Parathyroid adenoma (tissue), 2 donors: ENCODE measurements around the gene EGR2.

Experiments used
- H2AFZ ChIP-seq: fragments of 300-600 bp; sonication (generic); one replicate; pipeline ENCODE4 v1.7.0; 2017; ENCODE audit warnings: antibody characterized with exemption, mild to moderate bottlenecking
- H3K27ac ChIP-seq: fragments of 300-600 bp; sonication (generic); one replicate; pipeline ENCODE4 v1.7.0; 2017
- H3K27me3 ChIP-seq: fragments of 300-600 bp; sonication (generic); one replicate; pipeline ENCODE4 v1.7.0; 2017; ENCODE audit warnings: low read length; ENCODE audit not compliant: control insufficient read depth, insufficient read depth
- H3K36me3 ChIP-seq: fragments of 300-600 bp; sonication (generic); one replicate; pipeline ENCODE4 v1.7.0; 2017; ENCODE audit warnings: low read length; ENCODE audit not compliant: control insufficient read depth, insufficient read depth
- H3K4me1 ChIP-seq: fragments of 300-600 bp; sonication (generic); one replicate; pipeline ENCODE4 v1.7.0; 2017; ENCODE audit warnings: control low read depth
- H3K4me2 ChIP-seq: fragments of 300-600 bp; sonication (generic); one replicate; pipeline ENCODE4 v1.7.0; 2017; ENCODE audit warnings: low read length
- H3K4me3 ChIP-seq: fragments of 300-600 bp; sonication (generic); one replicate; pipeline ENCODE4 v1.7.0; 2017; ENCODE audit warnings: low read depth, low read length
- H3K79me2 ChIP-seq: fragments of 300-600 bp; sonication (generic); one replicate; pipeline ENCODE4 v1.7.0; 2017; ENCODE audit warnings: control low read depth
- H3K9ac ChIP-seq: fragments of 300-600 bp; sonication (generic); one replicate; pipeline ENCODE4 v1.7.0; 2017; ENCODE audit warnings: mild to moderate bottlenecking
- H3K9me3 ChIP-seq: fragments of 300-600 bp; sonication (generic); one replicate; pipeline ENCODE4 v1.7.0; 2017; ENCODE audit warnings: low read length; ENCODE audit not compliant: control insufficient read depth
- TF ChIP-seq, protein P1 (sequence below): fragments of 300-600 bp; sonication (generic); IDR thresholded peaks from one replicate; pipeline ENCODE4 v1.7.0; 2017; ENCODE audit warnings: antibody characterized with exemption, mild to moderate bottlenecking
- donor health status: primary hyperparathyroidism.

The EGR2 gene

DNA sequence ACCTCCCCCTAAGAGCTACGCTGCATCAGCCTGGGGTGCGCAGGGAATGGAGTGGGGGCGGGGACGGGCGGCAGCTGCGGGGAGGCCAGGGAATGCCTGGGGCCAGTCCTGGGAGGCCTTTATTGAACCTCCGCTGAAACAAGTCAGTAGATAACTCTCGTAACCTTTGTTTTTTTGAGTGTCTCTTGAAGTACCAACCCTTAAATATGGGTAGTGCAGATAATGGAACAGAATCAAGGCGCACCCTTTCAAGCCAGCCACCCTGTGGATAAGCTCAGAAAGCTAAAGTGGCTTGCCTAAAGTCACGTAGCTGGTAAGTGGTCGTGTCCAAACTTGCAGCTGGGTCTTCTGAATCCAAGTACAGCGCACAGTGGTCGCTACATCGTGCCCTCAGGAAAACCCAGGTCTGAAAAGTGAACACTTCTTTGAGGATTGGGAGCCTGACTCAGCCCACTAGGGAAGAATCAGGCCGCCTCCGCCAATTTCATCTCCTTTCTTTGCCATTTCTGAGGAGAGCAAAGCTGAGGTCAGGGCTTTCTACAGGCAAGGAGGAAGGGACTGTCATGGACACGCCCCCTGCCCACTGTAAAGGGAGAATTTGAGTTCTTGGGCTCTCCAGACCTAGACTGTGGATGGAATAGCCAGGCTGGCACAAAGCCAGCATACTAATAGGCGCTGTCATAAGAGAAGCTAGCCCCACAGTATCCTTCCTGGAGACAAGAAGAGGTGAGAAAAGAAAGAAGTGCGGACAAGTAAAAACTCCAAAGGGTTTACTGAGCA is 3.2 kb upstream of the EGR2 start:
- peaks cover 4% of the 10 kb centered on the region for H3K27me3 ChIP-seq
- no peaks in the 10 kb centered on the region for H3K36me3 ChIP-seq
- H2AFZ ChIP-seq: no peak overlapping the region
- peaks cover 7% of the 10 kb centered on the region for H3K4me1 ChIP-seq
- no peaks in the 10 kb centered on the region for H3K9me3 ChIP-seq
- no peak overlapping the region for H3K4me3 ChIP-seq
- TF ChIP-seq, protein P1, sequence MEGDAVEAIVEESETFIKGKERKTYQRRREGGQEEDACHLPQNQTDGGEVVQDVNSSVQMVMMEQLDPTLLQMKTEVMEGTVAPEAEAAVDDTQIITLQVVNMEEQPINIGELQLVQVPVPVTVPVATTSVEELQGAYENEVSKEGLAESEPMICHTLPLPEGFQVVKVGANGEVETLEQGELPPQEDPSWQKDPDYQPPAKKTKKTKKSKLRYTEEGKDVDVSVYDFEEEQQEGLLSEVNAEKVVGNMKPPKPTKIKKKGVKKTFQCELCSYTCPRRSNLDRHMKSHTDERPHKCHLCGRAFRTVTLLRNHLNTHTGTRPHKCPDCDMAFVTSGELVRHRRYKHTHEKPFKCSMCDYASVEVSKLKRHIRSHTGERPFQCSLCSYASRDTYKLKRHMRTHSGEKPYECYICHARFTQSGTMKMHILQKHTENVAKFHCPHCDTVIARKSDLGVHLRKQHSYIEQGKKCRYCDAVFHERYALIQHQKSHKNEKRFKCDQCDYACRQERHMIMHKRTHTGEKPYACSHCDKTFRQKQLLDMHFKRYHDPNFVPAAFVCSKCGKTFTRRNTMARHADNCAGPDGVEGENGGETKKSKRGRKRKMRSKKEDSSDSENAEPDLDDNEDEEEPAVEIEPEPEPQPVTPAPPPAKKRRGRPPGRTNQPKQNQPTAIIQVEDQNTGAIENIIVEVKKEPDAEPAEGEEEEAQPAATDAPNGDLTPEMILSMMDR: no peak
- no peak overlapping the region for H3K9ac ChIP-seq
- H3K4me2 ChIP-seq: peak overlapping the region; percentile 19
- no peak overlapping the region for H3K27ac ChIP-seq
- H3K79me2 ChIP-seq: no peaks in the 10 kb centered on the region

DNA sequence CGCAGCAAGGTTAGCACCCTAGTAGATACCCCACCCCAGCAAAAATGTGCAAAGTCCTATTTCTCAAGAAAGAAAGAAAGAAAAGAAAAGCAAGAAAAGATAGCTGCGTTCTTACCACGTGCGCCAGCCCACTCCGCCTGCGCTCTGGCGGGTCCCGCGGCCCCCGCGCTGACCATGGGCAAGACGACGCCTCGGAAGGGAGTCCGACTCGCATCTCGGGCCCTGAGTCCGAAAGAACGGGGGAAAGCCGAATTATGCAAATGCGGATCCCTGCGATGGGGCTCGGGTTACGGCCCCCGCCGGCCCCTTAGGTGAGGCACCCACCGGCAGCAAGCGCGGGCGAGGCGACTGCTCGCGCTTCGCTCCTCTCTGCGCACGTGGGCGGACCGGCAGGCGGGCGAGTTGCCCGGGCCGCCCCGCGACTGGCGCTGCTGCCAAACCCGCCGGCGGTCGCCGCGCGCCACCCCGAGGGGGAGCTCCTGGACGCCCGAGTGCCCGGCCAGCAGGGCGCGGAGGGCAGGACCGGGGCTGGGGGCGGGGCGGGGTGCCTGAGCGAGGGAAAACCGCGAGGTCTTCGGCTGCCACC is 2.4 kb upstream of the EGR2 start:
- H2AFZ ChIP-seq: peak overlapping the region; percentile 86
- no peaks in the 10 kb centered on the region for H3K9me3 ChIP-seq
- peaks cover 7% of the 10 kb centered on the region for H3K4me1 ChIP-seq
- H3K4me3 ChIP-seq: peak overlapping the region; percentile 86
- no peak overlapping the region for H3K9ac ChIP-seq
- no peaks in the 10 kb centered on the region for H3K79me2 ChIP-seq
- peak overlapping the region; percentile 99 for H3K4me2 ChIP-seq
- no peak overlapping the region for H3K27ac ChIP-seq
- TF ChIP-seq, protein P1: no peak
- peaks cover 4% of the 10 kb centered on the region for H3K27me3 ChIP-seq
- H3K36me3 ChIP-seq: no peaks in the 10 kb centered on the region

DNA sequence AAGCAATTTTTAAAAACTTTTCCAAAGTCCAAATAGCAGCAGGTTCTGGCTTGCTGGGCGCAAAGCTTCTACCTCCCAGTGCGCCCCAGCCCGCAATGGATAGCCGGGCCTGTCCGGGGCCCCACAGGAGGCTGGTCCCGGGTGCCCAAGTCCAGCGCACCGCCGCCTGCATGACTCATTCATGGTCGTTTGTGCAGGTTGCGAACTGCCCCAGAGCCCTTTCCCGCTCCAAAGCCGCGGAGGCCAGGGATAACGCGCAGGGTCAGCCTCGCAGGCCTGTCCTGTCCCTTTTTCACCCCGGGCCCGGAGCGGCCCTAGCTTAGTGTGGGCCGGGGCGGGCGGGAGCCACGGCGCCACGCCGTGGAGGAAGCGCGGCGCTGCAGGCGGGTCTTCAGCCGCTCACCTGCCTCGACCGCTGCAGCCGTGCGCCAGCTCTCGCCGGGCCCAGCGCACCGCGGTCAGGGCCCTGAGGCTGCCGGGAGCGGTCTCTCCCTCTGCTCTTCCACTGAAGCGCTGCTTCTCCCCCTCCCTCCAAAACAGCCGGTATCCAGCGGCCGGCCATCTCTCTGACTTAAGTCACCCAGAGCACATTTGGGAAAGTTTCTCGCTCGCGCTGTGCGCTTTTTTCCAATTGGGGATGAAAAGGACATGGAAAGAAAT is 1.7 kb upstream of the EGR2 start:
- Histone ChIP-seq H3K9me3 (no peaks in the 10 kb centered on the region), H3K27me3 (peaks cover 4% of the 10 kb centered on the region), H3K4me2 (peak overlapping the region; percentile 99), H2AFZ (peak overlapping the region; percentile 86), H3K36me3 (no peaks in the 10 kb centered on the region), H3K27ac (peak overlapping the region; percentile 74), H3K4me3 (peak overlapping the region; percentile 86), H3K79me2 (no peaks in the 10 kb centered on the region), H3K4me1 (peaks cover 7% of the 10 kb centered on the region), H3K9ac (no peak overlapping the region)
- TF ChIP-seq, protein P1: peak; percentile 77

DNA sequence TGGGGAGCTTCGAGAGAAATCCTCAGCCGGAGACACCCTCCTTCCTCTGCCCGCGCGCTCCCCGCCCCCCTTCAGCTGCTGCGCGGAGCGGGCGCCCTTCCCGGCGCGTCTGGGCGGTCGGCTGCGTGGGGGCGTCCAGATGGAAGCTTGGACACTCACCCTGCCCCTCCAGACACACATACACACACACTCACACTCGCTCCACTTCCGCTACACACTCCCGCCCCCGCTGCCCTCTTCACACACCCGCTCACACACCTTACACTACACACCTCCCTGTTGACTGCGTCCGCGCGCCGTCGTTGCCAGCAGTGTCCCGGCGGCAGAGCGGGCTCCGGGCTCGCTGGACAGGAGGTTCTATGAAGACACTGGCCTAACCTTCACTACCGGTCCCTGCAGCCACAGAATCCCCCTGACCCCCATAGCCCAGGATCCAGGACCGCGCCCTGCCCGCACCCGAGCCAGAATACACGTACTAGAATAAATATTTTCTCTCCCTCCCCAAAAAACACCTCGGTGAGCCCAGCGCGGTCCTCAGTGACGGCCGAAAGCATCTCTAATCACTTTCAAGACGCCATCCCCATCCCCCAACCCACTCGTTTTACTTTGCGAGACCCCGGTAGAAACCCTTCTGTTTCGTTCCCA is 1.1 kb upstream of the EGR2 start:
- Histone ChIP-seq H2AFZ (peak overlapping the region; percentile 86), H3K36me3 (no peaks in the 10 kb centered on the region), H3K9me3 (no peaks in the 10 kb centered on the region), H3K79me2 (no peaks in the 10 kb centered on the region), H3K4me1 (peaks cover 7% of the 10 kb centered on the region), H3K27ac (peak overlapping the region; percentile 74), H3K9ac (peak overlapping the region; percentile 3), H3K4me3 (peak overlapping the region; percentile 86), H3K4me2 (peak overlapping the region; percentile 99), H3K27me3 (peaks cover 4% of the 10 kb centered on the region)
- TF ChIP-seq, protein P1: no peak
